Measurements from ENCODE around the gene RNF167.

The RNF167 gene

DNA sequence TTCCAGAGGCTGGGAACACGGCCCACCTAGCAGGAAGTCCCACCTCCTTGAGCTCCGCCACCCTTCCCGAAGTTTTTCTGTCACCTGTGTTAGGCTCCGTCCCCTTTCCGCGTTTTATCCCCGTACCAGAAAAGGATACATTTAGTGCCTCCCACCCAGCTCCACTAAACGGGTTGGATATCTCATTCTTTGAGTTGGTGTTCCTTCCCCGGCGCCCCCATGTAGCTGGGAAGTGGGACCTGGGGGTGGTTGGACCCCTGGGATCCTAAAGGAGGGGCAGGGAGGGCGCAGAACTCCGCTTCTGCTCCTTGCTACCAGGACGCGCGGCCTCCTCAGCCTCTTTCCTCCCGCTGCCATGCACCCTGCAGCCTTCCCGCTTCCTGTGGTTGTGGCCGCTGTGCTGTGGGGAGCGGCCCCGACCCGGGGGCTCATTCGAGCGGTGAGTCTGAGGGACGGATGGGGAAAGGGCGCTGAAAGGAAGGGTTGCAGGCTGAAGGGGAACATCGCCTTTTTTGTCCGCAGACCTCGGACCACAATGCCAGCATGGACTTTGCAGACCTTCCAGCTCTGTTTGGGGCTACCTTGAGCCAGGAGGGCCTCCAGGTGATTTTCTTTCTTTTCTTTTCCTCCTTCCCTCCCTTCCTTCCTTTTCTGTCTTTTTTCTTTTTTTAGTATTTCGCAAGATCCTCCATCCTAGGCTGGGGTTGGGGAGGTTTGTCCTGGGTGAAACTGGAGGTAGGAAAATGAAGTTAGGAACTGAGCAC is 669 bp downstream of the RNF167 start:
- peak; percentile 40 for DNase-seq

DNA sequence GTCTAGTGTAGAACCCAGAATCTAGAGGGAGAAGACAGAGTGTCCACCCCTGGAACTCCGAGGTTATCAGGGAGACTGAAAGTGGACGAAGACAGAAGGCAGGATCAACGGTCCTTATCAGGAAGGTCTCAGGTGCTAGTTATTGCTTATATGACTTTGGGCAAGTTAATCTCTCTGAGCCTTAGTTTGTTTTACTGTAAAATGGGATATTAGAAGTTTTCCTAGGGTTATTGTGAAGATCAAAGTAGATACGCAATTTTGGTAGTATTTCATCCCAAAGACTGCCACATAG is 1.2 kb downstream of the RNF167 start:
- DNase-seq = no peak

DNA sequence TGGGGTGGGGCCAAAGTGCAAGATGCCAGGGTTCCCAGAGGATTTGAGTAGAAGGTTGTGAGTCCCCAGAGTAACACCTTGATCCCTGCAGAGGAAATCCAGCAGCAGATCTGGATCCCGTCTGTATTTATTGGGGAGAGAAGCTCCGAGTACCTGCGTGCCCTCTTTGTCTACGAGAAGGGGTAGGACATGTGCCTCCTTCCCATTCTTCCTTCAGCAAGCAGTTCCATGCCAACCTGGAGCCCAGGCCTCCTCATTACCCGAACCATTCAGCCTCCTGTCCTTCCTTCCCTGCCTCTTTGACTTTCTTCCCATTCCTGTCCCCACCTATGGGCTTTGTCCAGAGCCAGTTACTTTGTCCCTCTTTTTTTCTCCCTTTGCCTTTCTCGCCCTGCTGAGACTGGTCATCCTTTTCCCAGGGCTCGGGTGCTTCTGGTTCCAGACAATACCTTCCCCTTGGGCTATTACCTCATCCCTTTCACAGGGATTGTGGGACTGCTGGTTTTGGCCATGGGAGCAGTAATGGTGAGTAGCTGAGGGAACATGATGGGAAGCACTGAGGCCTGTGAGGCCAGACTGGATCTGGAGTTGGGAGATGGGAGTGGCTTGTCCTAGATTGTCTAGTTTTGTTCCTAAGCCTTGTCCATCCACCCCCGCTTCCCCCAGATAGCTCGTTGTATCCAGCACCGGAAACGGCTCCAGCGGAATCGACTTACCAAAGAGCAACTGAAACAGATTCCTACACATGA is 2.9 kb downstream of the RNF167 start:
- DNase-seq = no peak

DNA sequence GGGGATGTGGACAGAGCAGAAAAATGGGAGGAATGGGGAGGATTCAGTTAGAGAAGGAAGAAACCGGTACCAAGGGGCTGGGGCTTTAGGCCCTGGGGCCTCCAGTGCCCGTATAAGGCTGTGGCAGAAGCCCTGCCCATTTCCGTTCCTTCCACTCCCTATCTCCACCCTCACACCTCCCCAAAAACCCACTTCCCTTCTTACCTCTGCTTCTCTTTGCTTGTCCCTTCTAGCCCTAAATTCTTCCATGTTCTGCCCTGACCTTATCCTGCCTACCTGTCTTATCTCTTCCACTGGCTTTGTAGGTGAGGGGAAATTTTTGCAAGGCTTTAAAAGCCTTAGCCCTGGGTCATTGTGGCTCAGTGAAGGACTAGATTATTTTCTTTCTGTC is 4.1 kb downstream of the RNF167 start:
- peak; percentile 77 for DNase-seq

DNA sequence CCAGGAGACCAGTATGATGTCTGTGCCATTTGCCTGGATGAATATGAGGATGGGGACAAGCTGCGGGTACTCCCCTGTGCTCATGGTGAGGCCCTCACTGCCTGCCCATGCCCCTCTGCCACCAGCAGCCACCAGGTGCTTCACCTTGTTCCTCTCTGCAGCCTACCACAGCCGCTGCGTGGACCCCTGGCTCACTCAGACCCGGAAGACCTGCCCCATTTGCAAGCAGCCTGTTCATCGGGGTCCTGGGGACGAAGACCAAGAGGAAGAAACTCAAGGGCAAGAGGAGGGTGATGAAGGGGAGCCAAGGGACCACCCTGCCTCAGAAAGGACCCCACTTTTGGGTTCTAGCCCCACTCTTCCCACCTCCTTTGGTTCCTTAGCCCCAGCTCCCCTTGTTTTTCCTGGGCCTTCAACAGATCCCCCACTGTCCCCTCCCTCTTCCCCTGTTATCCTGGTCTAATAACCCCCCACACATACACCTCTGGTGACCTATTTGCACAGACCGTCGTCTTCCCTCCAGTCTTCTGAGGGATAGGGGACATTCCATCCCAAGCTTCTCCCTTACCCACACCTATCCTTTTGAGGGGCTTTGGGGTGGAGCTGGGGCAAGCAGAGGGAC is 4.6 kb downstream of the RNF167 start:
- DNase-seq = no peak

DNA sequence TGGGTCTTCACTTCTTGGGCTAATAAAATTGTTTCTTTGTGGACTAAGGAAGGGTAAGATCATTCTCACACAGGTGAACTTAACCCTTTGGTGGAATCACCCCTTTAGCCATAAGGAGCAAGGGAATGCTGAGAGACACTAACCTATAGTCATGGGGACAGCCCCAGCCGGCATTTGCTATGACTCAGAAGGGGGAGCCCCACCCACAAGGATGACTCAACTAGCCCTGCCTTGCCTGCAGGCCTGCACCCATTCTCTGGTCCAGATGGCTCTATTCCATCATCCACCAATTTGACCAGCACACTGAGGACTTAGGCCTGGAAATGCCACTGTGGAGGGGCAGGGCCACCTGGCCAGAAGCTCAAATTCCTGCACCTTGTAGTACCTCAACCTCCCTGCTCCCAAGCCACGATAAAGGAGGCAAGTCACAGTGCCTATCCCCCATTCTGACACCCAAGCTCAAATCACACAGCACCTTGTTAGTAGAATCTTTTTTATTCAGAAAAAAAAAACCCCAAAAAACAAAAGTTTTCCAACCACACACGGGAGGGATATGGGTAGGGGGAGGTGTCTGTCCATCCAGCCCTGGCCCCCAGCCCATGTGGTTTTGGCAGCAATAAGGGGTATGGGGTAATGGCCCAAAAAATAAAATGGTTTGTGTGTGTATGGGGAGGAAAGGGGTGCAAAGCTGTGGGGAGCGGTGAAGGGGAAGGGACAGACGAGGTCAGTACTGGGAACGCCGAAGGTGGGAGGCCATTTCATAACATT is 5.3 kb downstream of the RNF167 start:
- DNase-seq = peak; percentile 78

DNA sequence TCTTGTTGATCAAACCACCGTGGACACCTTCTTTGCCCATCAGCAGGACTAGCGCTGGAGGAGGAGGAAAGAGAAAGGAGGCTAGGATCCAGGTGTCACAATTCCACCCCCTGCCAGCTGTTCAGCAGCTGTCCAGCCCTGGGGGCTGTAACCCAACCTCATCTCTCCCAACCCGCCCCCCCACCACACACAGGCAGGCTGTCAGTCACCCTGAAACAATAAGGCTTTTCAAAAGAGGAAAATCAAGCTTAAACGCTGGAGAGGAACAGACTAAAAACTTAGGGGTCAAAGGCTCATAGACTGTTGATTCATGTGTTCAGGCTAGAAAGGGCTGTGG is 5.8 kb downstream of the RNF167 start:
- no peak for DNase-seq

DNA sequence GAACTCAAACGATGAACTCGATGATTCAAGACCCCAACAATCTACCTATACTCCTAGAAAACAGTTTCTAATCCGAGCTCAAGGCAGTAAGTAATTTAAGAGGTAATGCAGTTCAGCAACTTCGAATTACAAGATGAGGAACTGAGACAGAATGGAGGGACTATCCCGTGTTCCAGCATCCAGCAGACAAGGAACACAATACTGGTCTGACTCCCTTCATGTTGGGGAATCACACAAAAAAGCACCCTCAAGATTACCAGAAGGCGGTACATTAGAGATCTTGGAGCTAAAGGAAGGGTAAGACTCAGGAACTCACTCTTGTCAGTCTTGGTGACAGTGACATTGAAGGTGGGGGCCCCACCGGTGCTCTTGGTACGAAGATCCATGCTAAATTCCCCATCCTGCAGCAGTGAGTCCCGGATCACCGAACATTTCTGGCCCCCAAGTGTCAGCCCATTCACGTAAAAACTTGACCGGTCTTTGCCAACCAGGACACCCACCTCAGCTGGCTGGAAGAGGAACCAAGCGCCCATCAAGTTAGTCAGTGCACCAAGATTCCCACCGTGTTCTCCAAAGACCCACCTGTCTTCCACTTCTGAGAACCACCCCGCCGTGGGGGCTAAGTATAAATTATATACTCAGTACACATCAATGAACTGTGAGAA is 6.4 kb downstream of the RNF167 start:
- DNase-seq = peak; percentile 27

DNA sequence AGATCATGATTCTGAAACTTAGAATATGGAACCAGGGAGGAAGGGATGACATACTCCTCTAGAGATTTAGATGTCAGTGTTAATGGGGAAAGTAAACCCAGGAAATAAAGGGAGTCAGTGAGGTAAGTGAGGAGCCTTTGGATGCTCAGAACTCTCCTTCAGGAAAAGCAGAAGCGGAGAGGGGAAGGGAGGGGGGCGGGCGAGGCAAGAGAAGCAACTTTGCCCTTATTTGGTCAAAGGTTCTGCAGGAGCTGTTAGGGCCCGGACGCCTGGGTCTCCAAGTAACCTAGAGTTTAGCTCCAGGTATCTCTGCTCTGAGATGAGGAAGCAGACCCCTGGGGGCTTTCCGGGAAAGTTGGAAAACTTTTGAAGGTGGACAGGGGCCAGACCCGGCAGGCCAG is 6.9 kb downstream of the RNF167 start:
- DNase-seq = no peak

DNA sequence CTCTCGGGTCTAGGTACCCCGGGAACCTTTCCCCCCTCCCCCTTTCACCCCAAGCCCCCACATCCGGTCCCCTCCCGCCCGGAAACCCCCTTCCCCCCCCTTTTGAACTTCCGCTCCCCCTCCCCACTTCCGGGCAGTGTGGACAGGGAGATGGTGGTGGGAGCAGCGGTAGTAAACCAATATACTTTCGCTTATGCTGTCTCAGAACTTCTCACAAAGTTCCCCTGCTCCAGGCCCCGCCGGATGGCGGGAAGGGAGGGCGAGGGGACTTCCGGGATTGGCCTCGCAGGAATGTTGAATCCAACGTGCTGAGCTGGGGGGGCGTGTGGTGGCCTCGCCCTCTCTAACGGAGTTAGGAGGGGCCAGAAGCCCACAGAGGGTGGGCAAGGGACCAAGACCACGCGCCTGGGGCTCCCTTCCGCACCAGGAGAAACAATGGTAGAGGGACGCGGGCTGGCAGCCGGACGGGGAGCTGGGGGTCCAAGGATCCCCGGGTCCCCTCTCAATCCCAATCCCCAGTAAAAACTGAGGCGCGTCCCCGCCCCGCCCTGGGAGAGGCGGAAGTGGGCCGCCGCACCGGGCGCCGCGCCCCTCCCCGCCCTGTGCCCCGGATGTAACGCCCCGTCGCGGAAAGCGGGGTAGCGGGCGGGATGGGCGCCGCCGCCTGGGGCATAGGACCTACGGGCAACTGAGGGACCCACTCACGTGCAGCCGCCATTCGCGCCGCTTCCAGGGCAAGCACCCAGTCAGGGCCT is 7.5 kb downstream of the RNF167 start:
- DNase-seq = peak; percentile 79

DNA sequence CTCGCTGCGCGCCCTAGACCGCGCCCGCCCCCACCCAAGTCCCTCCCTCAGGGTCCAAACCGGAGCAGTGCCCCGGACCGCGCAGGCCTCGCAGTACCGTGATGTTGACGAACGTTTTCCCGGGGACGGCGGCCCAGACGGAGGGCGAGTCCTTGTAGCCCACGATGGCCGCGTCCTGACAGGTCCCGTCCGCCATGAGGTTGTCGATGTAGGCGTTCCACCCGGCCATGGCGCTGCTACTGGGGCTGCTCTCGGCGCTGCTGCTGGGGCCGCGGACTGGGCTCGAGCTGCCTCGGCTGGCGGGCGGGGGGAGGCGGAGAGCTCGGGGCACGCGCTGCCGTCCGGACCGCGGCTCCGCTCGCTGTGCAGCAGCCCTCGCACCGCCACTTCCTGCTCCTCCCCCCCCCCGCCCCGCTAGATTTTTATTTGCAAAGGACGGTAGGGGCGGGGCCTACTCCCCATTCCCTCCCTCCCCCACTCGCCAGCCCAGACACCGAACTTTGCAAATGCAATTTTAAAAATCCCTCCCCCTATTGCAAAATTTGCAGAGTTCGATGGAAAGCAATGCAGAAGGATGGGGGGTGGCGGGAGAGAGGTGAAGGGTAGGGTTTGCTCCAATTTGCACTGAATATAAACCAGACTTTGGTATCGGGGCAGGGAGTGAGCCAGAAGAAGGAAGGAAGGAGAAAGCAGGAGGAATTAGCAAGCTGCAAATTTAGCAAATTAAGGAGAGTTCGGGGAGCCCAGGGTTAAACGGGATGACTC is 8.3 kb downstream of the RNF167 start, which contains the start of gene PFN1:
PFN1 (minus strand) TSS at position 365 of the 765 bp plus-strand sequence; CDS start at position 229, 136 bp downstream.
- peak; percentile 95 for DNase-seq

DNA sequence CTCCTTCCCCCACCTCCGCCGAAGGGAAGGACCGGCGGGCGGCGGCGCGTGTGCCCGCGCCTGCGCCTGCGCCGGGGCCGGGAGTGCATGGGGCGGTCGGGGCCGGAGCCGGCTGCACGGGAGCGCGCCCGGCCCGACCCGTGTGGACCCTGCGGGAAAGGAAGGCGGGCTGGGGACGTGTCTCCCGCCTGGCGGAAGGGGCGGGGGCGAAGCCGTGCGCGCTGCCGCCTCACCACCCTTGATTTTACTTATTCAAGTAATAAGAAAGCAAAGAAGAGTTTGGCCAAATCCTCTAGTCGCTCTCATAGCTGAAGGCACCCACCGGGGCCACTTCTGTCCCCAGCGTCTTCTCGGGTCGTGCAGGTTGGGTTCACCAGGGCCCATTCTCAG is 8.9 kb downstream of the RNF167 start:
- peak; percentile 81 for DNase-seq

DNA sequence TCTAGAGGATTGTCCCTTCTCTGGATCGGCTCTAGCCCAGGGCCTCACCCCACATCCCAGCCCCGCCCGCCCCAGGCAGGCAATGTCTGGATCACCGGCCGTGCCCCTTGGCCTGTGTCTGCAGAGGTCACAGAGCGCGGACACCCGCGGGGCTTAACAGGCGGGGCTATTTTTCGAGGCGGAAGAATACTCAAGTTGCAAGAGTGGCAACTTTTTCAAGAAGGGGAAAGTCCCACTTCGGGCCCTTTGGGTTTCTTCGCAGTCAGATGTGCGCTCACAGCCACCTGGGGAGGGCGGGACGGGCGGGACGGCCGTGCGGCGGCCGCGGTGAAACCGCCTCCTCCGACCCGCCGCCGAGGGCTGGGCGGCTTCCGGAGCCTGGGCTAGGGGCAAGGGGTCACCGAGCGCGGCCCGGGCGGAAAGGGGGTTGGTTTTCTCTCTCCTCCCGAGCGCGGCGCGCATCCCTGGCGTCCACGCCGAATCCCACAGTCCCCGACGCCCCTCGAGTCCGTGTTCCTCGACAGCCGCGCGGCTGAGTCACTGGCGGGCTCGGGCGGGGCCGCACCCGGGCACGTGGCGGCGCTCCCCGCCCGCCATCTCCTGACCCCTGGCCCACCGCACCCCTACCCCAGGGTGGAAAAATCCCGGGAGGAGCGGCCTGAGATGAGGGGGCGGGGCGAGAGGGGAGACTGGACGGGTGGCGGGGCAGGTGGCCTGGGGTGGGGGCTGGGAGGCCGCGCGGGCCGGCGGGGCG is 9.4 kb downstream of the RNF167 start:
- peak; percentile 90 for DNase-seq

DNA sequence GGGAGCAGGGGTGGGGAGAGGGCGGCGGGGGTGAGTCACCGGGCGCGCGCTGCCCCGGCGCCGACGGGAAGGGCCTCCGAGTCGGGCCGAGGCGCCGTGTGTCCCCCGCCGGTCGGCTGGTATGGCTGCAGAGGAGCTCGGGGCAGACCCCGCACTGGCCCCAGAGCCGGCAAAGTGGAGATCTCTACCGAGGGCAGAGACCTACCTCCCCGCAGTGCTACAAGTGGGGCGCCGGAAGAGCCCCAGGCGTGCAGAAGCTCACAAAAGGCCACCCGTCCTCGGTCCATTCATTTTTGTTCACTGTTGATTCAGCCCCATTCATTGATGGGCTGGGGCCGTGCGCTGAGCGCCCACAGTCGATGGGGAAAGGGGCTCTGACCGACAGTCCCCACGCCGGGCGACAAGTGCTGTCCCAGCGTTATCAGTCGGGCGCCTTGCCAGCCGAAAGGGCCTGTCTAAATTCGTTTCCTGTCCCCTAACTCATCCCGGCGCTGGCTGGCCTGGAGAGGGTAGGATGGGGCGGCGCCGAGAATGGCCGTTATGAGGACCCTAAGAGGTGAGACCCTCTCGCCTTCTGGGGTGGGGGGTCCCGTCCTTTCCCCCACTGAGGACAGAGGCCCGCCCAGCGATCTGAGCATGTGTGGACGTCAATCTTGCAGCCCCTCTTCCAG is 10.1 kb downstream of the RNF167 start:
- no peak for DNase-seq

DNA sequence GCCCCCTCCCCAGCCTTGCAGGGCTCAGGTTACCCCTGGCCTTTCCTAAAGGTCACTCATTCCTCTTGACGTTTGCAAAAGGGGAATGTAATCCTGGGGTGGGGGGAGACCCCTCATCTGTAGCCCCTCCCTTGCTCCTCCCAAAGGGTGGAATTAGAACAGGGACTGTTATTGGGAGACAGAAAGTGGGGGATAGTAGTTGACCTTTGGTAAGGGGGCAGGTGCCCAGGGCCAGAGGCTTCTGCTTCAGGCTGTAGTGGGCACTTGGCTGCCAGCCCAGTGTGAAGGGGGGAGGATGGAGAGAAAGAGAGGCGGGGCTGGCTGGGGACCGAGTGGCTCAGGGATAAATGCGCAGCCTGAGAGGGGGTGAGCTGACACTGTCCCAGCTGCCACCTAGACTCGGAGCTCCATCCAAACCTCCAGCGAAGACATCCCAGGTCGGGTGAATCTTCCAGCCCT is 10.7 kb downstream of the RNF167 start, which contains the start of gene ENO3:
ENO3 (plus strand) TSS at position 374 of the 459 bp plus-strand sequence. CDS start 711 bp downstream, outside the sequence.
- no peak for DNase-seq

DNA sequence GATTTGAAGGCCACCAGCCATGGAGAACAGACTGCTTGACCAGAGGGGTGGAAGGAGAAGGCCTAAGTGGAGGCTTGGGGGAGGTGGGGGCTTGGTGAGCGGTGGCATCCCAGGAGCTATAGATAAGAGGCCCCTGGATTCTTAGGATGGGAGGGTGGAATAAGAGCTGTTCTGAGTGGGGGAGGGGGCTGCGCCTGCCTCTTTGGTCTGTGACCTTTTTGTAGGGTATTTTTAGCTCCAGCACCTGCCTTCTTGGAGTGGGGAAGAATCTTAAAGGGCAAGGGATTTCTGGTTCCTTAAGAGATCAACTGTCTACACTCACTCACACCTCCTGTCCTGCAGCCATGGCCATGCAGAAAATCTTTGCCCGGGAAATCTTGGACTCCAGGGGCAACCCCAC is 11.4 kb downstream of the RNF167 start:
- no peak for DNase-seq

DNA sequence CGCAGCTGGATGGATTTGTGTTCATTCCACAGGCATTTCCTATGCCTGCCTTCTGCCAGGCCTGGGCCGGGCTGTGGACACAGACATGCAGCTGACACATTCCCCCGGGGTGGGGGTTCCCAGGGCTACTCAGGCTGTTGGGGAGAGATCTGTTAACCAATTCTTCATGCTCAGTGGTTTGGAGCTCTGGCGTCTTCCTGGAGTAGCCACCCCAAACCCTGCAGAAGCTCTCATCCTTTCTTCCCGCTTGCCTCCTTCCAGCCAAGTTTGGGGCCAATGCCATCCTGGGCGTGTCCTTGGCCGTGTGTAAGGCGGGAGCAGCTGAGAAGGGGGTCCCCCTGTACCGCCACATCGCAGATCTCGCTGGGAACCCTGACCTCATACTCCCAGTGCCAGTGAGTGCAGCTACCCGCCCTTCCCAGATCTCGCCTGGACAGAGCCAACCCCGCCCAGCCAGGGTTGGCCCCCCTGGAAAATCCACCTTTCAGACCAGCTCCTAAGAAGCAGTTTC is 13.4 kb downstream of the RNF167 start:
- no peak for DNase-seq

DNA sequence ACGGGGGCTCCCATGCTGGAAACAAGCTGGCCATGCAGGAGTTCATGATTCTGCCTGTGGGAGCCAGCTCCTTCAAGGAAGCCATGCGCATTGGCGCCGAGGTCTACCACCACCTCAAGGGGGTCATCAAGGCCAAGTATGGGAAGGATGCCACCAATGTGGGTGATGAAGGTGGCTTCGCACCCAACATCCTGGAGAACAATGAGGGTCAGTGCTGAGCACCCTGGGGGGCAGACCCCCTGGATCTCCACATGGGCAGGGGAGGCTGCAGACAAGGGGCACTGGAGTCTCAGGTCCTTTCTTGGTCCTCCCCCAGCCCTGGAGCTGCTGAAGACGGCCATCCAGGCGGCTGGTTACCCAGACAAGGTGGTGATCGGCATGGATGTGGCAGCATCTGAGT is 15.0 kb downstream of the RNF167 start:
- no peak for DNase-seq

DNA sequence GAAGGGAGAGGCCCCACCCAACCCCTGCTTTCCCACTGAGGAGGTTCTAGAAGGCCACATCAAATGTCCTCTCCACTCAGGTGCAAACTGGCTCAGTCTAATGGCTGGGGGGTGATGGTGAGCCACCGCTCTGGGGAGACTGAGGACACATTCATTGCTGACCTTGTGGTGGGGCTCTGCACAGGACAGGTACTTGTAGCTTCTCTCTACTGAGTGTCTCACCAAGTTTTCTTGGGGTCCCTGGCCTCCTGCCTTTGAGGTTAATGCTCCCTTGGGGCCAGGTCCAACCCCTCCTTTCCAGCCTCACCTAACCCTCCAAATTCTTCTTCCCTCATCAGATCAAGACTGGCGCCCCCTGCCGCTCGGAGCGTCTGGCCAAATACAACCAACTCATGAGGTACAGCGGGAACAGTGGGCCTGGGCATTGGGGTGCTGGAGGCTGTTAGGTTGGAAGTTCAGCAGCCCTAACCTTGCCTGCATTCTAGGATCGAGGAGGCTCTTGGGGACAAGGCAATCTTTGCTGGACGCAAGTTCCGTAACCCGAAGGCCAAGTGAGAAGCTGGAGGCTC is 16.5 kb downstream of the RNF167 start:
- peak; percentile 57 for DNase-seq
